HFF-Myc (cell line): Measurements from ENCODE around the gene FKBP5.
"Not testable (repeated sequence)": the region's sequence is repeated elsewhere in the genome, so short reads cannot be mapped to it uniquely, and the experiment has no call there.

ENCODE experiments used
- DNase-seq: peaks from one replicate; pipeline ENCODE4 v3.0.0-alpha.2; 2011; ENCODE audit warnings: low read depth; ENCODE audit errors: extremely low read depth
- H3K4me3 ChIP-seq: replicated peaks from 2 replicates; pipeline ENCODE4 v1.5.1; 2011; ENCODE audit warnings: low read depth, mild to moderate bottlenecking, control low read depth, low read length
- TF ChIP-seq, protein P1 (sequence below): IDR thresholded peaks from 2 replicates; pipeline ENCODE4 v1.5.1; 2012; ENCODE audit warnings: mild to moderate bottlenecking, low read depth, low read length, control low read depth; ENCODE audit errors: missing control alignments

FKBP5 gene

DNA sequence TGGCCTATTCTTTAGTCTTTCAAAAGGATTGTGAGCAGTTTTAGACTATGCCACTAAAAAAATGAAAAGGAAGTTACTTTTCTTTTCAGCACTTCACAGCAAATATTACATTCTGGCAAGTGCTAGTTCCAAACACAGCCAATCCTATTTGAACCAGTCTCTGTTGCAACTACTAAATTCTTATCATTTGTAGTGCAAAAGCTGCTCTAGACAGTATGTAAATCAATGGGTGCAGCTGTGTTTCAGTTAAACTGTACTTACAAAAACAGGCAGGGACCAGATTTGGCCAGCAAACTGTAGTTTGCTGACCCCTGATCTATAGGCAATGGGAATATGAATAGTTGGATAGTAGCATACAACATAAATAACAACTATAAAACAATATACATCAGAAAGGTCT, 107.9 kb downstream of the FKBP5 start:
- no peak for DNase-seq
- H3K4me3 ChIP-seq, result no peak overlapping the region
- TF ChIP-seq, protein P1, sequence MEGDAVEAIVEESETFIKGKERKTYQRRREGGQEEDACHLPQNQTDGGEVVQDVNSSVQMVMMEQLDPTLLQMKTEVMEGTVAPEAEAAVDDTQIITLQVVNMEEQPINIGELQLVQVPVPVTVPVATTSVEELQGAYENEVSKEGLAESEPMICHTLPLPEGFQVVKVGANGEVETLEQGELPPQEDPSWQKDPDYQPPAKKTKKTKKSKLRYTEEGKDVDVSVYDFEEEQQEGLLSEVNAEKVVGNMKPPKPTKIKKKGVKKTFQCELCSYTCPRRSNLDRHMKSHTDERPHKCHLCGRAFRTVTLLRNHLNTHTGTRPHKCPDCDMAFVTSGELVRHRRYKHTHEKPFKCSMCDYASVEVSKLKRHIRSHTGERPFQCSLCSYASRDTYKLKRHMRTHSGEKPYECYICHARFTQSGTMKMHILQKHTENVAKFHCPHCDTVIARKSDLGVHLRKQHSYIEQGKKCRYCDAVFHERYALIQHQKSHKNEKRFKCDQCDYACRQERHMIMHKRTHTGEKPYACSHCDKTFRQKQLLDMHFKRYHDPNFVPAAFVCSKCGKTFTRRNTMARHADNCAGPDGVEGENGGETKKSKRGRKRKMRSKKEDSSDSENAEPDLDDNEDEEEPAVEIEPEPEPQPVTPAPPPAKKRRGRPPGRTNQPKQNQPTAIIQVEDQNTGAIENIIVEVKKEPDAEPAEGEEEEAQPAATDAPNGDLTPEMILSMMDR, result no peak

DNA sequence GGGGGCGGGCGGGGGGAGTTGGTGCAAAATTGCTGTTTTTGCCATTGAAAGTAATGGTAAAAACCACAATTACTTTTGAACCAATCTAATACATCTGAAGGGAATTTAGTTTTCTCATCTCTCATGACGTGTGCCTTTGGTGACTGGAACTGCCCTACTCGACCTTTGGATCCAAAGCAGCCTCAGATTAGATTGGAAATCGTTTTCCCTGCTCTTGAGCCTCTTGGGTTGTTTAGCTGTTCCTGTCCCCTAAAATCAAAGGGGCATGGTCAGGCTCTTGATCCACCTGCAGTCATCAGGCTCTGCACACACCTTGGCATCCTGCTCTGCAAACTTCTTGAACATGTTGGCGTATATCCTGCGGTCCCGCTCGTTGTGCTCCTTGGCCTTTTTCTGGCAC, 112.0 kb downstream of the FKBP5 start:
- TF ChIP-seq, protein P1, result no peak
- no peak for DNase-seq
- H3K4me3 ChIP-seq, result no peak overlapping the region

DNA sequence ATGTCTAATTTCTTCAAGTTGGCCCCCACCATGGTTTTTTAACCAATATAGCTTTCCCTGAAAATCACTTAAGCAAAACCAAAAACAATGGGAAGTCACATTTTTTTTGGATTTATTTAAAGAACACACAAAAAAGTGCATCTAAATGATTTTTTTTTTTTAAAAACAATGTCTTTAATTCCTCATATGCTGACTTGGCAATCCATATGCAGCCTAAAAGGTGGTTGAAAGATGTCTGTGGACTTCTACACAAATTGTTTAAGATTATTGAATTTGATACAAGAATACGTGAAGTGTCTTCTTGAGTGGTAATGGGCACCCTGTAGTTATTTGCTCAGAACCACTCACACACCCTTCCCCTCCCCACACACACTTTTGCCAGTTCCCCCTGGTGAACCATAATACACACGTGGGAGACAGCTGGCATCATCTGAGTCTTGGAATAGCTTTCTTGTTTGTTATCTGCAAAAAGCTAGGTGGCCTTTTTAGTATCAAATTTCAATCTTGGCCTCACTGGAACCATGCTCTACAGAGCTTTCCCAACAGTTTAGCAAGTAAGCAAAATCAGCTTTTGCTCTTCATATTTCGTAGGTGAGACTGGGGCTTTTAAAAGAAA, 115.1 kb downstream of the FKBP5 start:
- TF ChIP-seq, protein P1, result no peak
- DNase-seq, result no peak
- no peak overlapping the region for H3K4me3 ChIP-seq

- DNase-seq, H3K4me3 ChIP-seq: not testable (repeated sequence)
These were observed 117.8 kb downstream of the FKBP5 start for GRCh38 chr6:35570885-35571330.

GRCh38 chr6:35569011-35569461, 119.7 kb downstream of the FKBP5 start:
- DNase-seq, result no peak
- H3K4me3 ChIP-seq, result no peak overlapping the region
- TF ChIP-seq, protein P1, result peak; percentile 59

- DNase-seq, result no peak
- TF ChIP-seq, protein P1, result no peak
- H3K4me3 ChIP-seq, result no peak overlapping the region
These were observed 121.9 kb downstream of the FKBP5 start for GRCh38 chr6:35566794-35567193.

- DNase-seq, result no peak
- TF ChIP-seq, protein P1, result no peak
- H3K4me3 ChIP-seq, result no peak overlapping the region
These were observed 124.0 kb downstream of the FKBP5 start for GRCh38 chr6:35564733-35565132.
